HEK293 (cell line): ENCODE results near the gene ARAP1.

ENCODE experiments used
- CTCF ChIP-seq: fragments of 450-650 bp; formaldehyde crosslinking; IDR thresholded peaks from 2 replicates; pipeline ENCODE4 v1.5.1; 2016; ENCODE audit warnings: missing biosample characterization, missing genetic modification characterization
- KLF16 ChIP-seq: fragments of 450-650 bp; formaldehyde crosslinking; IDR thresholded peaks from 2 replicates; pipeline ENCODE4 v1.5.1; 2017; ENCODE audit warnings: missing biosample characterization, missing genetic modification characterization
- SP2 ChIP-seq: fragments of 450-650 bp; formaldehyde crosslinking; IDR thresholded peaks from 2 replicates; pipeline ENCODE4 v1.5.1; 2016; ENCODE audit warnings: missing biosample characterization, missing genetic modification characterization
- YY1 ChIP-seq: fragments of 450-650 bp; formaldehyde crosslinking; IDR thresholded peaks from 2 replicates; pipeline ENCODE4 v1.5.1; 2018; ENCODE audit warnings: missing biosample characterization, missing genetic modification characterization
- ZBTB20 ChIP-seq: fragments of 450-650 bp; formaldehyde crosslinking; IDR thresholded peaks from 2 replicates; pipeline ENCODE4 v1.5.1; 2016; ENCODE audit warnings: missing biosample characterization, missing genetic modification characterization
- ZNF391 ChIP-seq: fragments of 450-650 bp; formaldehyde crosslinking; IDR thresholded peaks from 2 replicates; pipeline ENCODE4 v1.5.1; 2016; ENCODE audit warnings: low read depth, missing biosample characterization, missing genetic modification characterization, borderline replicate concordance
- ZNF423 ChIP-seq: fragments of 450-650 bp; formaldehyde crosslinking; IDR thresholded peaks from 2 replicates; pipeline ENCODE4 v1.5.1; 2016; ENCODE audit warnings: missing biosample characterization, missing genetic modification characterization
- ZNF426 ChIP-seq: fragments of 450-650 bp; formaldehyde crosslinking; IDR thresholded peaks from 2 replicates; pipeline ENCODE4 v1.5.1; 2017; ENCODE audit warnings: missing biosample characterization, missing genetic modification characterization, mild to moderate bottlenecking, inconsistent platforms, moderate library complexity
- ZNF501 ChIP-seq: fragments of 450-650 bp; formaldehyde crosslinking; IDR thresholded peaks from 2 replicates; pipeline ENCODE4 v1.5.1; 2016; ENCODE audit warnings: missing biosample characterization, missing genetic modification characterization
- ZNF514 ChIP-seq: fragments of 450-650 bp; formaldehyde crosslinking; IDR thresholded peaks from 2 replicates; pipeline ENCODE4 v1.5.1; 2016; ENCODE audit warnings: missing biosample characterization, missing genetic modification characterization
- ZNF549 ChIP-seq: fragments of 450-650 bp; IDR thresholded peaks from 2 replicates; pipeline ENCODE4 v1.5.1; 2018; ENCODE audit warnings: missing biosample characterization, missing genetic modification characterization, mild to moderate bottlenecking, inconsistent platforms, moderate library complexity
- TF ChIP-seq, protein P1 (sequence below): fragments of 450-650 bp; formaldehyde crosslinking; IDR thresholded peaks from 2 replicates; pipeline ENCODE4 v1.5.1; 2016; ENCODE audit warnings: missing biosample characterization, missing genetic modification characterization
- TF ChIP-seq, protein P2 (sequence below): fragments of 450-650 bp; formaldehyde crosslinking; IDR thresholded peaks from 2 replicates; pipeline ENCODE4 v1.5.1; 2016; ENCODE audit warnings: missing biosample characterization, missing genetic modification characterization
- TF ChIP-seq, protein P3 (sequence below): fragments of 450-650 bp; formaldehyde crosslinking; IDR thresholded peaks from 2 replicates; pipeline ENCODE4 v1.5.1; 2016; ENCODE audit warnings: missing biosample characterization, missing genetic modification characterization

- no peak for TF ChIP-seq CTCF (tag by site-specific recombination)
- TF ChIP-seq, protein P1, sequence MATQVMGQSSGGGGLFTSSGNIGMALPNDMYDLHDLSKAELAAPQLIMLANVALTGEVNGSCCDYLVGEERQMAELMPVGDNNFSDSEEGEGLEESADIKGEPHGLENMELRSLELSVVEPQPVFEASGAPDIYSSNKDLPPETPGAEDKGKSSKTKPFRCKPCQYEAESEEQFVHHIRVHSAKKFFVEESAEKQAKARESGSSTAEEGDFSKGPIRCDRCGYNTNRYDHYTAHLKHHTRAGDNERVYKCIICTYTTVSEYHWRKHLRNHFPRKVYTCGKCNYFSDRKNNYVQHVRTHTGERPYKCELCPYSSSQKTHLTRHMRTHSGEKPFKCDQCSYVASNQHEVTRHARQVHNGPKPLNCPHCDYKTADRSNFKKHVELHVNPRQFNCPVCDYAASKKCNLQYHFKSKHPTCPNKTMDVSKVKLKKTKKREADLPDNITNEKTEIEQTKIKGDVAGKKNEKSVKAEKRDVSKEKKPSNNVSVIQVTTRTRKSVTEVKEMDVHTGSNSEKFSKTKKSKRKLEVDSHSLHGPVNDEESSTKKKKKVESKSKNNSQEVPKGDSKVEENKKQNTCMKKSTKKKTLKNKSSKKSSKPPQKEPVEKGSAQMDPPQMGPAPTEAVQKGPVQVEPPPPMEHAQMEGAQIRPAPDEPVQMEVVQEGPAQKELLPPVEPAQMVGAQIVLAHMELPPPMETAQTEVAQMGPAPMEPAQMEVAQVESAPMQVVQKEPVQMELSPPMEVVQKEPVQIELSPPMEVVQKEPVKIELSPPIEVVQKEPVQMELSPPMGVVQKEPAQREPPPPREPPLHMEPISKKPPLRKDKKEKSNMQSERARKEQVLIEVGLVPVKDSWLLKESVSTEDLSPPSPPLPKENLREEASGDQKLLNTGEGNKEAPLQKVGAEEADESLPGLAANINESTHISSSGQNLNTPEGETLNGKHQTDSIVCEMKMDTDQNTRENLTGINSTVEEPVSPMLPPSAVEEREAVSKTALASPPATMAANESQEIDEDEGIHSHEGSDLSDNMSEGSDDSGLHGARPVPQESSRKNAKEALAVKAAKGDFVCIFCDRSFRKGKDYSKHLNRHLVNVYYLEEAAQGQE (tag by site-specific recombination) = no peak
- no peak for TF ChIP-seq KLF16 (tag by site-specific recombination)
- TF ChIP-seq ZNF423 (tag by site-specific recombination) = no peak
- TF ChIP-seq ZBTB20 = no peak
- no peak for TF ChIP-seq ZNF426
- no peak for TF ChIP-seq SP2 (tag by site-specific recombination)
- TF ChIP-seq ZNF501 (tag by site-specific recombination) = no peak
- no peak for TF ChIP-seq ZNF391
- TF ChIP-seq YY1 (tag by site-specific recombination) = no peak
- TF ChIP-seq, protein P2, sequence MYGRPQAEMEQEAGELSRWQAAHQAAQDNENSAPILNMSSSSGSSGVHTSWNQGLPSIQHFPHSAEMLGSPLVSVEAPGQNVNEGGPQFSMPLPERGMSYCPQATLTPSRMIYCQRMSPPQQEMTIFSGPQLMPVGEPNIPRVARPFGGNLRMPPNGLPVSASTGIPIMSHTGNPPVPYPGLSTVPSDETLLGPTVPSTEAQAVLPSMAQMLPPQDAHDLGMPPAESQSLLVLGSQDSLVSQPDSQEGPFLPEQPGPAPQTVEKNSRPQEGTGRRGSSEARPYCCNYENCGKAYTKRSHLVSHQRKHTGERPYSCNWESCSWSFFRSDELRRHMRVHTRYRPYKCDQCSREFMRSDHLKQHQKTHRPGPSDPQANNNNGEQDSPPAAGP (tag by site-specific recombination) = no peak
- TF ChIP-seq, protein P3, sequence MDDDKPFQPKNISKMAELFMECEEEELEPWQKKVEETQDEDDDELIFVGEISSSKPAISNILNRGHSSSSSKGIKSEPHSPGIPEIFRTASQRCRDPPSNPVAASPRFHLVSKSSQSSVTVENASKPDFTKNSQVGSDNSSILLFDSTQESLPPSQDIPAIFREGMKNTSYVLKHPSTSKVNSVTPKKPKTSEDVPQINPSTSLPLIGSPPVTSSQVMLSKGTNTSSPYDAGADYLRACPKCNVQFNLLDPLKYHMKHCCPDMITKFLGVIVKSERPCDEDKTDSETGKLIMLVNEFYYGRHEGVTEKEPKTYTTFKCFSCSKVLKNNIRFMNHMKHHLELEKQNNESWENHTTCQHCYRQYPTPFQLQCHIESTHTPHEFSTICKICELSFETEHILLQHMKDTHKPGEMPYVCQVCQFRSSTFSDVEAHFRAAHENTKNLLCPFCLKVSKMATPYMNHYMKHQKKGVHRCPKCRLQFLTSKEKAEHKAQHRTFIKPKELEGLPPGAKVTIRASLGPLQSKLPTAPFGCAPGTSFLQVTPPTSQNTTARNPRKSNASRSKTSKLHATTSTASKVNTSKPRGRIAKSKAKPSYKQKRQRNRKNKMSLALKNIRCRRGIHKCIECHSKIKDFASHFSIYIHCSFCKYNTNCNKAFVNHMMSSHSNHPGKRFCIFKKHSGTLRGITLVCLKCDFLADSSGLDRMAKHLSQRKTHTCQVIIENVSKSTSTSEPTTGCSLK (tag by site-specific recombination) = no peak
- no peak for TF ChIP-seq ZNF549
- TF ChIP-seq ZNF514 (tag by site-specific recombination) = no peak
These were observed 50.1 kb downstream of the ARAP1 start for GRCh38 chr11:72702096-72702495.
